Panc1 (cell line): ENCODE data around the gene DVL2. TPM values are rescaled to one million over a fixed set of nuclear protein-coding genes. Genes with fewer than 3 reads are reported as not detected.

Source experiments
- ATAC-seq: fragments of 200-7000 bp; cut with Tn5 transposase; 2 replicates; pipeline ENCODE4 v1.9.1; 2020; ENCODE audit warnings: mild to moderate bottlenecking, moderate library complexity
- BruUV-seq: library from RNA; stranded (reverse); fragments of 400-500 nt; replicated peaks from 2 replicates; lab custom pipeline; 2021; lab: Mats Ljungman, UMichigan
- CTCF ChIA-PET: fragments of 300-600 bp; sonication (Branson Sonifier 250); formaldehyde crosslinking; loops from one replicate; lab custom pipeline; 2022; ENCODE audit warnings: antibody characterized with exemption; lab: Charles Lee
- POLR2A ChIA-PET: fragments of 300-600 bp; sonication (Branson Sonifier 250); formaldehyde crosslinking; loops from one replicate; lab custom pipeline; 2022; ENCODE audit warnings: antibody characterized with exemption; lab: Charles Lee
- DNase-seq: peaks from one replicate; pipeline ENCODE4 v3.0.0-alpha.2; 2010; ENCODE audit warnings: low read depth, low spot score
- H3K27ac ChIP-seq: 2 replicates; pipeline ENCODE4 v1.5.1; 2011; ENCODE audit warnings: mild to moderate bottlenecking, low read length, inconsistent platforms
- H3K27me3 ChIP-seq: fragments of 200-500 bp; sonication (Bioruptor generic); 2 replicates; pipeline ENCODE4 v1.6.0; 2014; ENCODE audit warnings: low read length, inconsistent platforms; ENCODE audit not compliant: control insufficient read depth, insufficient read depth
- H3K36me3 ChIP-seq: fragments of 200-500 bp; sonication (Bioruptor generic); 2 replicates; pipeline ENCODE4 v1.5.1; 2014; ENCODE audit warnings: inconsistent platforms, mild to moderate bottlenecking, low read length, moderate library complexity; ENCODE audit not compliant: control insufficient read depth, insufficient read depth
- H3K4me1 ChIP-seq: 2 replicates; pipeline ENCODE4 v1.5.1; 2011; ENCODE audit warnings: inconsistent platforms, mild to moderate bottlenecking, low read length, moderate library complexity; ENCODE audit not compliant: control insufficient read depth, insufficient read depth
- H3K4me3 ChIP-seq, 2 experiments: 2 replicates each; pipeline ENCODE4 v1.5.1; 2011 to 2012; ENCODE audit warnings: low read depth in 2 of 2, low read length in 2 of 2, mild to moderate bottlenecking in 2 of 2, inconsistent platforms in 1 of 2, moderate library complexity in 1 of 2
- H3K9me3 ChIP-seq: fragments of 200-500 bp; sonication (Bioruptor generic); 2 replicates; pipeline ENCODE4 v1.5.1; 2014; ENCODE audit warnings: low read depth, mild to moderate bottlenecking, inconsistent platforms, low read length, moderate library complexity; ENCODE audit not compliant: control insufficient read depth, insufficient read depth
- POLR2AphosphoS5 ChIP-seq: IDR thresholded peaks from 2 replicates; pipeline ENCODE4 v1.6.1; 2012; ENCODE audit warnings: mild to moderate bottlenecking, low read depth, low read length, moderate library complexity
- REST ChIP-seq, 2 experiments: IDR thresholded peaks; 2 replicates each; pipeline ENCODE4 v1.6.1; 2011 to 2012; ENCODE audit warnings: low read depth in 2 of 2, control low read depth in 1 of 2, low read length in 1 of 2, mild to moderate bottlenecking in 1 of 2, moderate library complexity in 1 of 2; ENCODE audit not compliant: insufficient read depth in 1 of 2
- SIN3A ChIP-seq: IDR thresholded peaks from 2 replicates; pipeline ENCODE4 v1.6.1; 2012; ENCODE audit warnings: low read depth, mild to moderate bottlenecking, low read length, moderate library complexity, borderline replicate concordance; ENCODE audit not compliant: insufficient read depth
- TCF7L2 ChIP-seq: IDR thresholded peaks from 2 replicates; pipeline ENCODE4 v1.6.1; 2011; ENCODE audit warnings: mild to moderate bottlenecking, low read depth, low read length, inconsistent platforms
- in situ Hi-C: cut with HindIII; loops from 2 replicates; pipeline ENCODE4 v1.10.0; 2016; ENCODE audit warnings: low sequenced_read_pairs, low pct_unique_long_range_greater_than_20kb
- intact Hi-C: fragments of 100-400 bp; cut with micrococcal nuclease; formaldehyde crosslinking; loops from one replicate; pipeline ENCODE4 v1.10.0; 2022; ENCODE audit not compliant: unreplicated experiment
- total RNA-seq: library from RNA; stranded (reverse); gene quantifications from one replicate; pipeline ENCODE4 v1.2.1, GENCODE V29; 2021; ENCODE audit not compliant: unreplicated experiment
- TF ChIP-seq, protein P1 (sequence below): fragments of 450-650 bp; IDR thresholded peaks from 2 replicates; pipeline ENCODE4 v1.5.1; 2017; ENCODE audit warnings: mild to moderate bottlenecking

Gene DVL2
- total RNA-seq, 1 experiment from 2014 or later: 84.2 TPM

DNA sequence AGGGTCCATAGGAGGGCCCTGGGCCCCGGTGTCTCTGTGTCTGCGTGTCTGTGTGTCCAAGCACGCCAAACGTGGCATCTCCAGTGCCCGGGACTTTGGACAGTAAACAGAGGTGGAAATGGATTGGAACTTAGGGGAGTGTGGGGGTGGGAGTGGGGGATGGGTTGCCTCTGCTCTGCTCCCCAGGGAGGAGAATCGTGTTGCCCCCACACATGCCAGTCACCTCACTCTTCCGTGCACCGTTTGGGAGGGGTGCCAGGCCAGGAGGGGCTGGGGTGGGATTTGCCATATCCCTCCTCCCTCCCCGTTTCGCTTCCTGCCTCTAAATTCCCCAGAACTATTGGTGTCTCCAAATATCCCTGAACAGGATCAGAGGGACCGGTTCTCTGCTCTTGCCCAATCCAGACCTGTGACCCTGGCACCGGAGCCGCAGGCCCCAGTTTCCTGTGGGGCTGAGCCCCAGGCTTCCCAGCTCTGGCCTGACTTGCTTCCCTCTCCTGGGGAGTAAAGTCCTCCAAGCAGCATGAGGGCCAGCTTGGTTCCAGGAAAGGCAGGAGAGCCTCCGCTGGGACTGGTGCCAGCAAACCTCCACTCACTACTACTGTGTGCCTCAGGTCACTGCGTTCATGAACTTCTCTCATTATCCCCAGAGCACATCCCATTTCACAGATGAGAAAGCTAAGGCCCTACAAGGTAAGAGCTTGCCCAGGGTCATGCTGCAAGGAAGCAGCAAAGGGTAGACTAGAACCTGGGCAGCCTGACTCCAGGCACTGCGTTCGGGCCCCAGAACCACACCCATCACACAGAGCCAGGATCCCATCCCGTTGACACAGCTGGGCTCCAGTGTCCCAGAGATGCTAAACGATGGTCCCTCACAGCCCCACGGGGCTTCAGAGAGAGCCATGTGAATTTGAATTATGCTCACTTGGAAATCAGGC lies 54.7 kb downstream of the DVL2 start, which contains the start of gene ASGR1:
Gene ASGR1 (minus strand): TSS at position 54 of the 938 bp plus-strand sequence. CDS start 807 bp downstream, outside the sequence.
- H3K36me3 ChIP-seq: no peaks in the 10 kb centered on the region
- no peak within 1 kb of the TSS for H3K27ac ChIP-seq
- H3K27me3 ChIP-seq: no peaks in the 10 kb centered on the region
- peaks cover 9% of the 10 kb centered on the region; the same call in 1 of the 2 replicates for H3K4me1 ChIP-seq
- intact Hi-C loops: no loop called here
- ChIA-PET CTCF (no interaction called here), POLR2A (no interaction called here)
- BruUV-seq: no TSS peak
- peak within 1 kb of the TSS; percentile 45 to 75 for H3K4me3 ChIP-seq
- TF ChIP-seq, protein P1, sequence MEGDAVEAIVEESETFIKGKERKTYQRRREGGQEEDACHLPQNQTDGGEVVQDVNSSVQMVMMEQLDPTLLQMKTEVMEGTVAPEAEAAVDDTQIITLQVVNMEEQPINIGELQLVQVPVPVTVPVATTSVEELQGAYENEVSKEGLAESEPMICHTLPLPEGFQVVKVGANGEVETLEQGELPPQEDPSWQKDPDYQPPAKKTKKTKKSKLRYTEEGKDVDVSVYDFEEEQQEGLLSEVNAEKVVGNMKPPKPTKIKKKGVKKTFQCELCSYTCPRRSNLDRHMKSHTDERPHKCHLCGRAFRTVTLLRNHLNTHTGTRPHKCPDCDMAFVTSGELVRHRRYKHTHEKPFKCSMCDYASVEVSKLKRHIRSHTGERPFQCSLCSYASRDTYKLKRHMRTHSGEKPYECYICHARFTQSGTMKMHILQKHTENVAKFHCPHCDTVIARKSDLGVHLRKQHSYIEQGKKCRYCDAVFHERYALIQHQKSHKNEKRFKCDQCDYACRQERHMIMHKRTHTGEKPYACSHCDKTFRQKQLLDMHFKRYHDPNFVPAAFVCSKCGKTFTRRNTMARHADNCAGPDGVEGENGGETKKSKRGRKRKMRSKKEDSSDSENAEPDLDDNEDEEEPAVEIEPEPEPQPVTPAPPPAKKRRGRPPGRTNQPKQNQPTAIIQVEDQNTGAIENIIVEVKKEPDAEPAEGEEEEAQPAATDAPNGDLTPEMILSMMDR: no peak
- TF ChIP-seq SIN3A: no peak
- TF ChIP-seq TCF7L2: no peak
- no peak for TF ChIP-seq POLR2AphosphoS5
- no peak for TF ChIP-seq REST (IDR thresholded peaks at IDR 0.05; ENCODE audit: insufficient read depth in 1 of 2, low read depth in 2 of 2, low read length in 1 of 2)
- DNase-seq (no peak), ATAC-seq (no peak; the same call in 1 of the 2 replicates)
- in situ Hi-C loops: no loop called here
- no peaks in the 10 kb centered on the region for H3K9me3 ChIP-seq

GRCh38 chr17:7178973-7179316 lies 55.4 kb downstream of the DVL2 start:
- BruUV-seq: no TSS peak
- H3K4me3 ChIP-seq: no peak overlapping the region
- in situ Hi-C loops: no loop called here

More at GRCh38 chr17:7178973-7179316, 55.4 kb downstream of the DVL2 start:
- Histone ChIP-seq H3K4me1 (peaks cover 9% of the 10 kb centered on the region; the same call in 1 of the 2 replicates), H3K36me3 (no peaks in the 10 kb centered on the region), H3K27ac (no peak overlapping the region), H3K27me3 (no peaks in the 10 kb centered on the region), H3K9me3 (no peaks in the 10 kb centered on the region)
- ChIA-PET CTCF (interaction anchor here (0.6 to 0.7 kb wide), 2 partner anchors 10 to 130 kb away, joined by 4 to 7 read pairs; no protein-coding TSS in a partner anchor), POLR2A (no interaction called here)
- no peak for DNase-seq
- no peak for TF ChIP-seq TCF7L2
- no peak for TF ChIP-seq SIN3A
- no peak for TF ChIP-seq POLR2AphosphoS5
- TF ChIP-seq, protein P1: no peak
- TF ChIP-seq REST (IDR thresholded peaks at IDR 0.05; ENCODE audit: insufficient read depth in 1 of 2, low read depth in 2 of 2, low read length in 1 of 2): no peak
- ATAC-seq: no peak
- intact Hi-C loops: no loop called here
